Gastroesophageal sphincter (tissue), 3 donors: ENCODE results near the gene CDYL.

Experiments used
- CTCF ChIP-seq, 4 experiments: fragments of 200-600 bp in 2 of 4; fragments of 450-650 bp in 2 of 4; sonication (generic) in 1 of 4; IDR thresholded peaks; one replicate each; pipeline ENCODE4 v1.5.1; 2017 to 2019; ENCODE audit warnings: antibody characterized with exemption in 4 of 4, mild to moderate bottlenecking in 2 of 4, moderate library complexity in 2 of 4
- EP300 ChIP-seq: sonication (generic); formaldehyde crosslinking; IDR thresholded peaks from one replicate; pipeline ENCODE4 v1.6.1; 2017; ENCODE audit warnings: antibody characterized with exemption, mild to moderate bottlenecking
- POLR2AphosphoS5 ChIP-seq: sonication (generic); formaldehyde crosslinking; IDR thresholded peaks from one replicate; pipeline ENCODE4 v1.6.1; 2017; ENCODE audit warnings: antibody characterized with exemption

- TF ChIP-seq CTCF (IDR thresholded peaks at IDR 0.05) (no peak), POLR2AphosphoS5 (no peak), EP300 (no peak)
Measured at GRCh38 chr6:4994741-4995140, 218.5 kb downstream of the CDYL start.
